ENCODE measurements around the gene ABHD16A. TPM values are rescaled to one million over a fixed set of nuclear protein-coding genes. Genes with fewer than 3 reads are reported as not detected.
A peak's percentile ranks its signal among the peaks of the same experiment; 100 is the strongest.

ABHD16A gene
- total RNA-seq, 1 experiment from 2014 or later: 28.0 TPM

- DNase-seq (ENCODE audit: low spot score): no peak
These were observed 28.9 kb upstream of the ABHD16A start for GRCh38 chr6:31732029-31732428.

GRCh38 chr6:31730631-31731086 is 27.5 kb upstream of the ABHD16A start:
- no peak for DNase-seq (ENCODE audit: low spot score)

- DNase-seq (ENCODE audit: low spot score): peak; percentile 78
These were observed 27.0 kb upstream of the ABHD16A start for GRCh38 chr6:31729979-31730630.

DNA sequence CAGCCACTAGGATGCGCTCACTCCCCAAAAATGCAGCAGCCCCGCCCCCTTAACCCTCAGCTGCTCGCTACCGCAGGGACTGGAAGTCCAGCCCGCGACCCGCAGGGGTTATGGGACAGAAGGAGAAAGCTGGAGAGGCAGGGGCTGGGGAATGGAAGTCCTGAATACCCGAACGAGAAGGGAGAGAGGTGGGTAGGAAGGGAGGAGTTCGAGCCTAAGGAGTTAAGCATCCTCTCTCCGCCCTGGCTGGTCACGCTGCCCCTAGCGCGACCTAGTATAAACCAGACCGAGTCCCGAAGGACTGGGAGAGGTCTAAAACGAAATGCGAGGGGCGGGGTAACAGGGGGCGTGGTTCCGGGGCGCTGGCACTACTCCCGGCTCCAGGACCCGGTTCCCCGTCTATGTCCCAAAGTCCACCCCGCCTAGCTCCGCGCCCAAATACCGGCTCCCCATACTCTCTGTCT is 26.4 kb upstream of the ABHD16A start:
- peak; percentile 79 for DNase-seq (ENCODE audit: low spot score)

DNA sequence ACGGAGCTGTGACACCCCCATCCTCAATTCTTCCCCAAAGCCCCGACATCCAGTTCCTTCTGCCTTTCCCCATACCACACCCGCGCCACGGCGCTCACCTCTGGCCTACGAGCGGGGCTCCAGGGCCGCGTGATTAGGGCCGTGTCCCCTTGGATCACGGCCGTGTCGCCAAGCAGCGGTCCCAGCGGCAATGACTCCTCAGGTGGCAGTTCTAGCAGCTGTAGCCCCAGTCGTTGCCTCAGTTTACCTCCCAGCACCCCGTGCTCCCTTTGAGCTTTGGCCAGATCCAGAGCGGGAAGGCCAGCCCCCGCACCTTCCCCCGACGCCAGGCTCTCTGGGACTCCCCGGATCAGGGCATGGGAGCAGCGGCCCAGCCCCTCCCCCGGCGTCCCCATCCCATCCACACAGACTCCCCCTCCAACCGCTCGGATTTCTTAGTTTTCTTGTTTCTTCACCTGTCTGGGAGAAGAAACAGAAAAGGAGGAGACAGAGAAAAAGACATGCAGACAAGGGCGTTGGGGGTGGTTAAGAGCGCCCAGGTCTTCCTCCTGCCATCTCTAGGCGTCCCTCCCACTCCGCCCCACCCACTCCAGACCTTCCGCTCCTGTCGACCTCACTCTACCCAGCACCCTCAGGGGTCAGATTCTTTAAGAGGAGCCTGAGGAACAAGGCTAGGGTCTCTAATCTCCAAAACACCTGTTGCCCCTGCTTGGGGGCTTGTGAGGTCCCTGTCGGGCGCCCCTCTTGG is 25.8 kb upstream of the ABHD16A start, which contains the start of gene DDAH2:
Gene DDAH2, minus strand, starts transcription at position 533 of the 748 bp plus-strand sequence. Its CDS starts 138 bp downstream, at position 395.
- no peak for DNase-seq (ENCODE audit: low spot score)

GRCh38 chr6:31727717-31728671 is 24.9 kb upstream of the ABHD16A start:
- DNase-seq (ENCODE audit: low spot score): no peak

GRCh38 chr6:31727034-31727716 is 24.1 kb upstream of the ABHD16A start:
- no peak for DNase-seq (ENCODE audit: low spot score)

DNA sequence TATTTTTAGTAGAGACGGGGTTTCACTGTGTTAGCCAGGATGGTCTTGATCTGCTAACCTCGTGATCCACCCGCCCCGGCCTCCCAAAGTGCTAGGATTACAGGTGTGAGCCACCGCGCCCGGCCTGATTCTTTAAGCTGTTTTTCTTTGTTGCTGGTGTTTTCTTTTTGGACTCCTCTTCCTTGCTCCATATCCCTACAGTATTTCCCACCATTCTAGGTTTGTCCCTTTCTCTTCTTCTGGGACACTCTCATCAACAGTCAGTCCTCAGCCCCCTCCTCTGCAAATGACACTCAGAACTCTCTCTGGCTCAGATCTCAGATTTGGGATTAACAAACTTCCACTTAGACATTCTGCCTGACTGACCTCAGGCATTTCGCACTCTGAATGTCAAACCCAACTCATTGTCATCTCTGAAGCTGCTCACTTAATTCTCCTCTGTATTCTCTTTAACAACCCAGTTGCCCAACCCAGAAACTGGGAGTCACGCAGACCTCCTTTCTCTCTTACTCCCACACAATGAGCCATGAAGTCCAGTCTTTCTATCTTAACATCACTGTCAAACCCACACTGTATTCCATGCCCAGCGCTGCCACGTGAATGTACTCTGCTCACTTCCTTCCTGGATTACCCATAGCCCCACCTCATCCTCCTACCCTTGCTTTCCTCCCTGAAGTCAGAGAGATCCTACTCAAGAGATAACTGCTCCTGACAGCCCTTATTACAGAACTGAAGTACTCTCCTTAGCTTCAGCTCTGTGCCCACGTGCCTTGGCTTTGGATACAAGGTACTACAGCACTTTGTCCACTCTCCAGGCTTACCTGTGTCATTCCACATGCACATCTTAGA is 22.6 kb upstream of the ABHD16A start:
- DNase-seq (ENCODE audit: low spot score): no peak

DNA sequence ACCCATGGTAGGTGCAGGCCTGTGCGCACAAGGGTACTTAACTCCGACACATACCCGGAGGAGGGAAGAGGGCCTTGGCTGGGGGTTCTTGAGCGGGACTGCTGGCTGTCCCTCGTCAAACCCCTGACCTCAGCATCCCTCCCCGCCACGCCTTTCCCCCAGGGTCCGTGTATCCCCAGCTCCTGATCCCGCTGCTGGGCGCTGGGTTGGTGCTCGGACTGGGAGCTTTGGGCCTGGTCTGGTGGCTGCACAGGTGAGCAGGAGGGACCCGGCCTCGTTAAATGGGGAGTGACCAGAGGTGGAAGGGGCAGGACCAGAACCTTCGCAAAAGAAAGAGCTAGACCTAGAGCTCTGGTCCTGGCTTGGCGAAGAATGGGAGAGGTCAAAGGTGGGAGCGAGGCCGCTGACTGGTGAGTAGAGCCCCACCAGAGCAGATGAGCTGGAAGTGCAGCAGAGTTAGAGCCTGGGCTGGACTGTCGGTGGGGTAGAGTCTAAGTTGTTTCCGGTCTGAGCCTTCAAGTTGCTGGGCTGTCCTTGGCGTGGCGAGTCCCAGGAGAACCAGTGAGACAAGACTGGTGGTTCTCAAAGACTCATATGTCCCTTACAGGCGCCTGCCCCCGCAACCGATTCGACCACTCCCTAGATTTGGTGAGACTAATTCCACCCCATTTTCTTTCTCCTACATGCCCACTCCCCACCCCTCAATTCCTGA is 21.0 kb upstream of the ABHD16A start:
- no peak for DNase-seq (ENCODE audit: low spot score)

DNA sequence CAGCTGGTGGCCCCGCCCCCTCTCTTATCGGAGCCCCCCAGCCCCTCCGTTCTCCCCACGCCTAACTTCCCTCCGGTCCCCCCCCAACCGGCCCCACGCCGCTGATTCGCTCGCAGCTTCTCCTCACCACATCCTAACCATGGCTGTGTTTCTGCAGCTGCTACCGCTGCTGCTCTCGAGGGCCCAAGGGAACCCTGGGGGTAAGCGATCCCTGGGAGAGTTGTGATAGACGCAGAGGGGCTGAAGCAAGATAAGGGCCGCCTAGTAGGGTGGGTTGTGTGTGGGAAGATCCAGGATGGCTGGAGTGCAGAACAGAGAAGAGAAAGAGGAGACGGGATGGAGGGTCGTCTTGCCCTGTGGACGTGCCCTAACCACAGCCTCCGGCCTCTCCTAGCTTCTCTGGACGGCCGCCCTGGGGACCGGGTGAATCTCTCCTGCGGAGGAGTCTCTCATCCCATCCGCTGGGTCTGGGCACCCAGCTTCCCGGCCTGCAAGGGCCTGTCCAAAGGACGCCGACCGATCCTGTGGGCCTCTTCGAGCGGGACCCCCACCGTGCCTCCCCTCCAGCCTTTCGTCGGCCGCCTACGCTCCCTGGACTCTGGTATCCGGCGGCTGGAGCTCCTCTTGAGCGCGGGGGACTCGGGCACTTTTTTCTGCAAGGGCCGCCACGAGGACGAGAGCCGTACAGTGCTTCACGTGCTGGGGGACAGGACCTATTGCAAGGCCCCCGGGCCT is 20.3 kb upstream of the ABHD16A start, which contains the start of gene MPIG6B:
Gene MPIG6B, plus strand, starts transcription at position 129 of the 735 bp plus-strand sequence. Its CDS starts 11 bp downstream, at position 140.
- DNase-seq (ENCODE audit: low spot score): no peak

- no peak for DNase-seq (ENCODE audit: low spot score)
These were observed 19.0 kb upstream of the ABHD16A start for GRCh38 chr6:31722173-31722572.

DNA sequence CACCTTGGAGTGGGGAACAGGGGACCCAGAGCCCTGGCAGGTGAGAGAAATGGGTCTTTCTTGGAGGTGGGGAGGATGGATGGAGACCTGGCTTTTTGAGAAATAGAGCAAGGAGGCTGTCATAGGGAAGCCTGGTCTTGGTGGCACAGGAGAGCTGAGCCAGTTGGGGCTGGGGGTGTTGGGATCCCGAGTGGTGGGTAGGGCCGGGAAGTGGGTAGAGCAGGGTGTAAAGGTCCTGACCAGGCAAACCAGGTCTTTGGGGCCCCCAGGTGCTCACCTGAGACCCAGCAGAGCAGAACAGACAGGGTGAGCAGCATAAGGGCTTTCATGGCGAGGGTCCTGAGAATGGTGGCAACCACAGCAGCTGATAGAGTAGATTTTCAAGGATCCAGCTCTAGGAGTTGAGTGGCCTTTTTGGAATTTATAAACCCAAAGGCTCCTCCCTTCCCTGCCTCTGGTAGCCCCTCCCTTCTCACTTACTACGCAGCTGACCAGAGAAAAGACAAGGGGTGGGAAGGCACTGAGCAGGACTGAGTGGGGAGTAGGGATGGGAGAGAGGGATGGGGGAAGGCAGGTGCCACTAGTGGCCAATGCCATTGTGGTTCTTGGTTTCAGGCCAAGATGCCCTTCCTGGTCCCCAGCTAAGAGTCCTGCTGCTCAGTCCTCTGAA is 18.4 kb upstream of the ABHD16A start, which contains the start of gene LY6G6C:
Gene LY6G6C, minus strand, starts transcription at position 396 of the 670 bp plus-strand sequence. Its CDS starts 67 bp downstream, at position 329.
- DNase-seq (ENCODE audit: low spot score): no peak

GRCh38 chr6:31720196-31720770 is 17.2 kb upstream of the ABHD16A start:
- no peak for DNase-seq (ENCODE audit: low spot score)

GRCh38 chr6:31719001-31719400 is 15.9 kb upstream of the ABHD16A start:
- no peak for DNase-seq (ENCODE audit: low spot score)

- DNase-seq (ENCODE audit: low spot score): no peak
These were observed 15.1 kb upstream of the ABHD16A start for GRCh38 chr6:31718265-31718664.

- no peak for DNase-seq (ENCODE audit: low spot score)
These were observed 14.5 kb upstream of the ABHD16A start for GRCh38 chr6:31717499-31718222.
